ENCODE measurements around the gene PRM2. TPM values are rescaled to one million over a fixed set of nuclear protein-coding genes. Genes with fewer than 3 reads are reported as not detected.

PRM2 gene
- polyA plus RNA-seq (2011; rRNA removed) (not detected in 2 replicates), polyA plus RNA-seq (2017; fragmentation: RNase III; extraction: RNeasy Plus Mini Kit Qiagen cat#74134 plus additional on column Dnase treatment) (not detected in 3 replicates), polyA minus RNA-seq (2011; rRNA and poly(A)+ RNA removed) (not detected in 2 replicates)
- not detected in 2 replicates for polyA plus RNA-seq (2012; cell fraction: cytosol; rRNA removed)
- polyA plus RNA-seq (2012; cell fraction: nucleus; rRNA removed), result not detected in 2 replicates

- no peak within 1 kb of the TSS for H3K27ac ChIP-seq
- ChIA-PET POLR2A (interaction anchor here (0.6 kb wide), 1 partner anchor 724 kb away, joined by 3 read pairs; no protein-coding TSS in a partner anchor), CTCF (interaction anchor here (0.7 to 4.3 kb wide), 7 partner anchors 18 to 313 kb away, joined by 3 to 20 read pairs (median 3); partner anchors contain the start of gene SOCS1)
- FAIRE-seq (no peak), ATAC-seq (no peak), DNase-seq (ENCODE audit: low read depth in 1 of 2, low spot score in 1 of 2) (no peak)
- no peaks in the 10 kb centered on the region for H3K4me1 ChIP-seq
- H3K4me3 ChIP-seq, result no peak within 1 kb of the TSS
- TF ChIP-seq HOXA7 (CRISPR knock-in tag; IDR thresholded peaks at IDR 0.05) (no peak), EHMT2 (IDR thresholded peaks at IDR 0.05; ENCODE audit: low read depth) (no peak), RCOR1 (IDR thresholded peaks at IDR 0.05; ENCODE audit: low read depth, low read length) (no peak), ELK1 (IDR thresholded peaks at IDR 0.05; ENCODE audit: low read depth, low read length) (no peak), KDM5A (IDR thresholded peaks at IDR 0.05) (no peak), ZFP36 (IDR thresholded peaks at IDR 0.05; ENCODE audit: borderline replicate concordance, partially characterized antibody) (no peak), FOSL2 (IDR thresholded peaks at IDR 0.05) (no peak), FOSL2 (CRISPR knock-in tag; IDR thresholded peaks at IDR 0.05) (no peak)
- H3K4me2 ChIP-seq, result no peak within 1 kb of the TSS
- 68% methylated on average over 22 of the region's 26 CpGs for WGBS (ENCODE audit: missing lambda C conversion rate)
- H3K9me3 ChIP-seq, result no peaks in the 10 kb centered on the region
These were observed at the start of gene PRM2 for GRCh38 chr16:11276143-11276895. TSS of gene PRM2 (minus strand) at chr16:11276480. CDS start at chr16:11276370, 110 bp downstream.

GRCh38 chr16:11325404-11326083 is 49.3 kb upstream of the PRM2 start:
- Histone ChIP-seq H3K4me3 (no peak overlapping the region), H3K27ac (peak overlapping the region in 1 of 2 experiments; percentile 42; a peak in 1 of 6 replicates), H3K9me3 (no peaks in the 10 kb centered on the region), H3K4me2 (no peak overlapping the region), H3K4me1 (peaks cover 22% of the 10 kb centered on the region)
- FAIRE-seq (no peak), ATAC-seq (no peak), DNase-seq (ENCODE audit: low read depth in 1 of 2, low spot score in 1 of 2) (no peak)
- ChIA-PET CTCF (interaction anchor here (0.7 to 2.3 kb wide), 3 partner anchors 31 to 362 kb away, joined by 4 to 6 read pairs (median 6); no protein-coding TSS in a partner anchor), POLR2A (no interaction called here)
- 89% methylated on average over 10 of the region's 10 CpGs for WGBS (ENCODE audit: missing lambda C conversion rate)
- no peak for TF ChIP-seq POLR2A (IDR thresholded peaks at IDR 0.05; ENCODE audit: low read length)

GRCh38 chr16:11323551-11324336 is 47.5 kb upstream of the PRM2 start:
- FAIRE-seq (no peak), DNase-seq (ENCODE audit: low read depth in 1 of 2, low spot score in 1 of 2) (no peak), ATAC-seq (no peak)
- POLR2A ChIA-PET, result interaction anchor here (1.3 kb wide), 1 partner anchor 68 kb away, joined by 3 read pairs; the partner anchor contains the start of gene SOCS1
- CTCF ChIA-PET, result interaction anchor here (0.5 to 1.3 kb wide), 2 partner anchors 10 to 67 kb away, joined by 3 to 4 read pairs; no protein-coding TSS in a partner anchor
- Histone ChIP-seq H3K4me3 (no peak overlapping the region), H3K9me3 (no peaks in the 10 kb centered on the region), H3K4me1 (peaks cover 16% of the 10 kb centered on the region), H3K4me2 (no peak overlapping the region), H3K27ac (no peak overlapping the region)
- TF ChIP-seq HOXA7 (CRISPR knock-in tag; IDR thresholded peaks at IDR 0.05) (no peak), CEBPB (IDR thresholded peaks at IDR 0.05) (peak in 1 of 2 experiments; percentile 30; a peak in 2 of 4 replicates), JUNB (IDR thresholded peaks at IDR 0.05) (no peak), TFCP2L1 (CRISPR knock-in tag; IDR thresholded peaks at IDR 0.05) (no peak)
- WGBS (ENCODE audit: missing lambda C conversion rate), result 80% methylated on average over 11 of the region's 11 CpGs

GRCh38 chr16:11322823-11323222 is 46.5 kb upstream of the PRM2 start:
- Histone ChIP-seq H3K4me2 (no peak overlapping the region), H3K4me1 (peaks cover 8% of the 10 kb centered on the region), H3K27ac (no peak overlapping the region), H3K4me3 (no peak overlapping the region), H3K9me3 (no peaks in the 10 kb centered on the region)
- FAIRE-seq (no peak), DNase-seq (ENCODE audit: low read depth in 1 of 2, low spot score in 1 of 2) (no peak), ATAC-seq (no peak)
- ChIA-PET POLR2A (interaction anchor here (0.7 to 1.3 kb wide), 2 partner anchors 18 to 67 kb away, joined by 3 to 5 read pairs; partner anchors contain the start of gene SOCS1), CTCF (no interaction called here)
- WGBS (ENCODE audit: missing lambda C conversion rate), result 59% methylated on average over 3 of the region's 3 CpGs
- TF ChIP-seq POLR2AphosphoS2 (conservative IDR thresholded peaks at IDR 0.05; ENCODE audit: low read length) (no peak), HOXB13 (CRISPR knock-in tag; IDR thresholded peaks at IDR 0.05; ENCODE audit: low read depth) (no peak), MAZ (IDR thresholded peaks at IDR 0.05; ENCODE audit: borderline replicate concordance, low read depth, low read length) (no peak), POLR2A (IDR thresholded peaks at IDR 0.05; ENCODE audit: low read length) (no peak), HDAC2 (IDR thresholded peaks at IDR 0.05) (no peak), RAD21 (conservative IDR thresholded peaks at IDR 0.05 in 1 of 2, IDR thresholded peaks at IDR 0.05 in 1 of 2) (no peak), KDM1A (IDR thresholded peaks at IDR 0.05; ENCODE audit: low read depth) (no peak), PHF8 (IDR thresholded peaks at IDR 0.05; ENCODE audit: borderline replicate concordance, low read depth) (no peak), ESRRA (IDR thresholded peaks at IDR 0.05; ENCODE audit: borderline replicate concordance, low read length) (no peak), EHF (CRISPR knock-in tag; IDR thresholded peaks at IDR 0.05) (no peak), CBX8 (IDR thresholded peaks at IDR 0.05) (no peak), ZC3H11A (IDR thresholded peaks at IDR 0.05) (no peak), ZFP36 (IDR thresholded peaks at IDR 0.05; ENCODE audit: borderline replicate concordance, partially characterized antibody) (no peak), PBX3 (IDR thresholded peaks at IDR 0.05) (no peak), MAFK (IDR thresholded peaks at IDR 0.05; ENCODE audit: partially characterized antibody) (no peak), CEBPB (IDR thresholded peaks at IDR 0.05) (no peak)

Measured in A549 (cell line).